ENCODE results near the gene SH3GL3.

- TF ChIP-seq CTCF (conservative IDR thresholded peaks at IDR 0.05; ENCODE audit: low read length) (no peak), EZH2phosphoT487 (IDR thresholded peaks at IDR 0.05; ENCODE audit: borderline replicate concordance) (no peak)
Observed at GRCh38 chr15:83582381-83582780, 135.2 kb downstream of the SH3GL3 start.

All from Loucy (cell line).